Tibial artery (tissue), 4 donors: ENCODE data around the gene UBE2R2.

Experiments
- DNase-seq, 2 donors: peaks; one replicate each; pipeline ENCODE4 v3.0.0-alpha.2; 2019
- H3K27ac ChIP-seq, 2 donors: fragments of 200-600 bp; sonication (generic) in 1 of 2; 1 replicate in 1 of 2; 2 replicates in 1 of 2; pipeline ENCODE4 v1.5.1; 2018 to 2019; ENCODE audit warnings: mild to moderate bottlenecking in 1 of 2
- H3K27me3 ChIP-seq, 2 donors: fragments of 200-600 bp; sonication (generic) in 1 of 2; one replicate each; pipeline versions ENCODE4 v1.5.1 to v1.6.0; 2016 to 2019
- H3K36me3 ChIP-seq, 3 donors: fragments of 200-600 bp; sonication (generic) in 2 of 3; one replicate each; pipeline ENCODE4 v1.5.1; 2016 to 2019; ENCODE audit warnings: mild to moderate bottlenecking in 2 of 3
- H3K4me1 ChIP-seq, 4 donors: fragments of 200-600 bp; sonication (generic) in 2 of 4; 1 replicate in 3 of 4; 2 replicates in 1 of 4; pipeline ENCODE4 v1.5.1; 2016 to 2019
- H3K4me3 ChIP-seq, 2 donors: fragments of 200-600 bp; sonication (generic) in 1 of 2; 1 replicate in 1 of 2; 2 replicates in 1 of 2; pipeline ENCODE4 v1.5.1; 2018 to 2019; ENCODE audit warnings: mild to moderate bottlenecking in 2 of 2
- H3K9me3 ChIP-seq, 3 donors: fragments of 200-600 bp; sonication (generic) in 1 of 3; one replicate each; pipeline ENCODE4 v1.5.1; 2016 to 2019
- CTCF ChIP-seq, 2 experiments: fragments of 200-600 bp in 1 of 2; fragments of 450-650 bp in 1 of 2; IDR thresholded peaks; one replicate each; pipeline ENCODE4 v1.5.1; 2017 to 2019; ENCODE audit warnings: antibody characterized with exemption in 2 of 2, mild to moderate bottlenecking in 1 of 2, moderate library complexity in 1 of 2
- intact Hi-C: fragments of 100-400 bp; cut with DNase I; formaldehyde crosslinking; loops from one replicate; pipeline ENCODE4 v1.15.0; 2023; ENCODE audit warnings: low total_unique reads

Gene UBE2R2

DNA sequence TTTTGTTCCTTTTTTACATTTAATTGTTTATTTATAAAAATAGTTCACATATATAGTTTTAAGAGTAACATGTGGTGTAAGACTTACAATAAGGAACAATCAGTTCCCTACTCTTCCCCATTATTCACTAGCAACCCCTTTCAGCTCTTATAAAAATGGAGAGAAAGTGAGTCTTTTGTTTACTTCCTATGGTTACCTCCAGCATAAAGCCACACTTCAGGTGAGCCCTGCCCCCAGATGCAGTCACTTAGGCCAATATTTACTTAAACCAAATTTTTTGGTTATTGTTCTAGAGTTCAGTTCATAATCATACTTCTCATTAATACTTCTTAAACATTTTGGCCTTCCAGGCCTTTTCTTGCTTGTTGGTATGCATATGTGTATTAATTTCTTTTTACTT lies 33.7 kb downstream of the UBE2R2 start:
- intact Hi-C loops: loop anchor here (5.0 kb wide), 1 partner anchor 38 kb away; no protein-coding TSS in a partner anchor
- H3K27ac ChIP-seq: no peak overlapping the region

GRCh38 chr9:33851301-33851700 lies 34.3 kb downstream of the UBE2R2 start:
- Histone ChIP-seq H3K4me3 (no peak overlapping the region), H3K4me1 (peaks cover 0 to 46% (median 16%) of the 10 kb centered on the region in 4 donors), H3K27ac (no peak overlapping the region), H3K36me3 (no peaks in the 10 kb centered on the region), H3K9me3 (no peaks in the 10 kb centered on the region), H3K27me3 (no peaks in the 10 kb centered on the region)
- intact Hi-C loops: loop anchor here (5.0 kb wide), 1 partner anchor 39 kb away; no protein-coding TSS in a partner anchor
- DNase-seq: no peak
- TF ChIP-seq CTCF (IDR thresholded peaks at IDR 0.05): no peak

More for the DNA sequence above, 33.7 kb downstream of the UBE2R2 start:
- Histone ChIP-seq H3K4me1 (peaks cover 0 to 44% (median 15%) of the 10 kb centered on the region in 4 donors), H3K36me3 (no peaks in the 10 kb centered on the region), H3K4me3 (no peak overlapping the region), H3K27me3 (no peaks in the 10 kb centered on the region), H3K9me3 (no peaks in the 10 kb centered on the region)
- no peak for TF ChIP-seq CTCF (IDR thresholded peaks at IDR 0.05)
- no peak for DNase-seq

DNA sequence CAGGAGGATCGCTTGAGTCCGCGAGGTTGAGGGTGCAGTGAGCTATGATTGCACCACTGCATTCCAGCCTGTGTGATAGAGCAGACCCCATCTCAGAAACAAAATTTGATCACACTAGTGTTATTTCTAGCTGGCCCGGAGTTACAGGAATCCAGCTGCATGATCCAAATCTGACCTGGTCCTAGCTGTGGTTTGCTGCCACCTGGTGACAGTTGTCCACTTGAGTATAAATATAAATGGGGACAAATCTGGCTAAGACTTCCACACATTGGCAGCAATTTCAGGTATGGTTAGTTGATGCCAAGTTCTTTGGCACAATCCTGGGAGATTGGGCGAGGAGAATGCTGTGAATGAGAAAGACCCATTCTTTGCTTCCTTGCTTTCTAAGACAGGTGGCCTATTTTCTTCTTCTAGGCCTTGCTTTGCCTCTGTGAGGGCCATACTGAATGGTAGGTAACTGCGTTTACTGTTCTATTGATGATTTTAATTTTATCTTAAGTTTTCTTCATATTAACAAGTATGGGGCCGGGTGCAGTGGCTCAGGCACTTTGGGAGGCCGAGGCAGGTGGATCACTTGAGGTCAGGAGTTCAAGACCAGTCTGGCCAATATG lies 35.4 kb downstream of the UBE2R2 start:
- H3K4me3 ChIP-seq: no peak overlapping the region
- H3K4me1 ChIP-seq: peaks cover 0 to 50% (median 16%) of the 10 kb centered on the region in 4 donors
- no peaks in the 10 kb centered on the region for H3K9me3 ChIP-seq
- peak; percentile 81 to 83 for DNase-seq
- H3K27me3 ChIP-seq: no peaks in the 10 kb centered on the region
- no peaks in the 10 kb centered on the region for H3K36me3 ChIP-seq
- peak; percentile 63 to 76 for TF ChIP-seq CTCF (IDR thresholded peaks at IDR 0.05)
- no peak overlapping the region for H3K27ac ChIP-seq
- intact Hi-C loops: loop anchor here (5.0 kb wide), 1 partner anchor 40 kb away; no protein-coding TSS in a partner anchor

- intact Hi-C loops: no loop called here
- DNase-seq: no peak
- no peak for TF ChIP-seq CTCF (IDR thresholded peaks at IDR 0.05)
- Histone ChIP-seq H3K4me1 (peaks cover 0 to 50% (median 21%) of the 10 kb centered on the region in 4 donors), H3K27ac (no peak overlapping the region), H3K9me3 (no peaks in the 10 kb centered on the region), H3K27me3 (no peaks in the 10 kb centered on the region), H3K4me3 (no peak overlapping the region), H3K36me3 (no peaks in the 10 kb centered on the region)
Observed at GRCh38 chr9:33856247-33856646, 39.3 kb downstream of the UBE2R2 start.

- Histone ChIP-seq H3K4me3 (no peak overlapping the region), H3K27ac (no peak overlapping the region), H3K9me3 (no peaks in the 10 kb centered on the region), H3K4me1 (peaks cover 0 to 43% (median 9%) of the 10 kb centered on the region in 4 donors), H3K36me3 (no peaks in the 10 kb centered on the region), H3K27me3 (no peaks in the 10 kb centered on the region)
- DNase-seq: no peak
- intact Hi-C loops: no loop called here
- no peak for TF ChIP-seq CTCF (IDR thresholded peaks at IDR 0.05)
Observed at GRCh38 chr9:33858423-33858822, 41.5 kb downstream of the UBE2R2 start.
